HK-2 (cell line): ENCODE data around the gene NAA15.
A peak's percentile ranks its signal among the peaks of the same experiment; 100 is the strongest.
"Not testable (repeated sequence)": the region's sequence is repeated elsewhere in the genome, so short reads cannot be mapped to it uniquely, and the experiment has no call there.

Experiments
- DNase-seq: peaks from one replicate; pipeline ENCODE4 v3.0.0-alpha.2; 2018; ENCODE audit not compliant: unreplicated experiment

NAA15 gene

GRCh38 chr4:139450586-139450985, 149.3 kb downstream of the NAA15 start:
- no peak for DNase-seq

- no peak for DNase-seq
These were observed 150.7 kb downstream of the NAA15 start for GRCh38 chr4:139451997-139452396.

DNA sequence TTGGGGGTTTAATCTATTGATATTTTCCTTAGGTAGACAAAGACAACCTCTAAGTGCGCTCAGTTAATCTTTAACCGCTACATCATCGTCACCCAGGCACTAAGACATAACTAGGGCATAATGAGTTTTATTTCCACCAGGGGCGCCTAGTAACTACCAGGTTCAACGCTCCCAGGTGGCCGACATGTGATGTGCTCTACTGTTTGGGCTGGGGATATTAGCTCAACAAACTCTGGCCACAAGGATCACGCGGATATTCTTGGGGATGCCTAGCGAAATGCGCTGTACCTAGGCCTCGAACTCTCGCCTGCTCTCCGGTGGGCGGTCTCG, 151.7 kb downstream of the NAA15 start:
- peak; percentile 68 for DNase-seq

DNA sequence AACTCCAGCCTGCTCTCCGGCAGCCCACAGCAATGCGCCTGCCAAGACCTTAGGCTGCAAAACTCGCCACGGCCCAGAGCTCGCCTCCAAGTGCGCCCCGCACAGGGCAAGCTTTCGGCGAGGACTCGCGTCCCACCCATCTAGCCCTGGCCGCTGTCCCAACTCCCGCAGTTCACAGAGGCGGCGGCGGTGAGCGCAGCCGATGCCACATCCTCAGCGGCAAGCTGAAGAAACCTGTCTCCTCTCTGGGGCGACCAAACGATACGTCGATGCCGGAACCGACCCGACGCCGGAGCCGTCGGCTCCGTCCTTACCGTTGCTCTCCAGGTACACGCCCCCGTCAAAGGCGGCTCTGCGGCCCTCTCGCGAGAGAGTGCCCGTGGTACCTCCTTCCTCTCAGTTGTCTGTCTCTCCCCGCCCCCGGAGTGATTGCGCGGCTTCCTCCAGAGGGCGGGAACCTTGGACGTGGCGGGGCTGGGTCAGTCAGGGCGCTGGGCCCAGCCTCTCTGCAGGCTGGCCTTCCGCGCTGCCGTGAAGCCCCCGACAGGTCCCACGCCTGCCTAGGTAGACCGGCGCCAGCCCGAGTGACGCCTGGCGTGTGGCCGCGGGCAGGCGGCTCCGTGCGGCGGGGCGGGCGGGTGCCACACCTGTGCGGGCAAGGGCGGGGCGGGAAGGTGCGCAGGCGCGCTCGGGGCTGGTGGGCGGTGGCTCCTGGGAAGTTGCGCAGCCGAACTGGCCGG, 152.2 kb downstream of the NAA15 start:
- DNase-seq = peak; percentile 96

GRCh38 chr4:139454111-139455045, 153.1 kb downstream of the NAA15 start, which contains the start of gene RAB33B:
Gene RAB33B, plus strand, starts transcription at chr4:139454121. Its CDS starts 75 bp downstream, at chr4:139454196.
- no peak for DNase-seq

GRCh38 chr4:139455126-139455538, 153.8 kb downstream of the NAA15 start:
- no peak for DNase-seq

GRCh38 chr4:139457318-139457717, 156.0 kb downstream of the NAA15 start:
- DNase-seq = no peak

- DNase-seq = no peak
These were observed 157.2 kb downstream of the NAA15 start for GRCh38 chr4:139458543-139458942.

GRCh38 chr4:139458999-139459398, 157.7 kb downstream of the NAA15 start:
- DNase-seq = no peak

- no peak for DNase-seq
These were observed 159.3 kb downstream of the NAA15 start for GRCh38 chr4:139460565-139460964.

GRCh38 chr4:139461022-139461628, 159.8 kb downstream of the NAA15 start:
- no peak for DNase-seq

DNA sequence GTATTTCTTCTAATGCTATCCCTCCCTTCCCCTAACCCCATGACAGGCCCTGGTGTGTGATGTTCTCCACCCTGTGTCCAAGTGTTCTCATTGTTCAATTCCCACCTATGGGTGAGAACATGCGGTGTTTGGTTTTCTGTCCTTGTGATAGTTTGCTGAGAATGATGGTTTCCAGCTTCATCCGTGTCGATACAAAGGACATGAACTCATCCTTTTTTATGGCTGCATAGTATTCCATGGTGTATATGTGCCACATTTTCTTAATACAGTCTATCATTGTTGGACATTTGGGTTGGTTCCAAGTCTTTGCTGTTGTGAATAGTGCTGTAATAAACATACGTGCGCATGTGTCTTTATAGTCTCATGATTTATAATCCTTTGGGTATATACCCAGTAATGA, 163.2 kb downstream of the NAA15 start:
- DNase-seq = not testable (repeated sequence)

- DNase-seq = no peak
These were observed 164.6 kb downstream of the NAA15 start for GRCh38 chr4:139465922-139466321.

- not testable (repeated sequence) for DNase-seq
These were observed 167.5 kb downstream of the NAA15 start for GRCh38 chr4:139468756-139469155.

DNA sequence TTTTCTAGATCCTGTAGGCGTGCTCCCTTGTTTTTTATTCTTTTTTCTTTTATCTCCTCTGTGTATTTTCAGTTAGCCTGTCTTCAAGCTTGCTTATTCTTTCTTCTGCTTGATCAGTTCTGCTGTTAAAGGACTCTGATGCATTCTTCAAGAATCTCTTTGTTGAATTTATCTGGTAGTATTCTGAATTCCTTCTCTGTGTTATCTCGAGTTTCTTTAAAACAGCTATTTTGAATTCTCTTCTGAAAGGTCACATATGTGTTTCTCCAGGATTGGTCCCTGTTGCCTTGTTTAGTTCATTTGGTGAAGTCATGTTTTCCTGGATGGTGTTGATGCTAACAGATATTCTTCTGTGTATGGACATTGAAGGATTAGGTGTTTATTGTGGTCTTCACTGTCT, 167.9 kb downstream of the NAA15 start:
- DNase-seq = no peak
